GM19372 (cell line): ENCODE results near the gene CEP164.
"Not testable (repeated sequence)": the region's sequence is repeated elsewhere in the genome, so short reads cannot be mapped to it uniquely, and the experiment has no call there.

Source experiments
- ATAC-seq: cut with Tn5 transposase; IDR thresholded peaks from one replicate; pipeline ENCODE4 v1.9.1; 2021; ENCODE audit warnings: mild to moderate bottlenecking, low read depth, moderate library complexity; ENCODE audit not compliant: unreplicated experiment

The CEP164 gene

GRCh38 chr11:117392001-117392690 is 64.5 kb downstream of the CEP164 start:
- no peak for ATAC-seq

- ATAC-seq: no peak
Measured at GRCh38 chr11:117392979-117393378, 65.3 kb downstream of the CEP164 start.

GRCh38 chr11:117394221-117394925 is 66.7 kb downstream of the CEP164 start:
- ATAC-seq: no peak

- no peak for ATAC-seq
Measured at GRCh38 chr11:117395476-117395875, 67.8 kb downstream of the CEP164 start.

- no peak for ATAC-seq
Measured at GRCh38 chr11:117396970-117397369, 69.3 kb downstream of the CEP164 start.

GRCh38 chr11:117398618-117399017 is 71.0 kb downstream of the CEP164 start:
- not testable (repeated sequence) for ATAC-seq

- not testable (repeated sequence) for ATAC-seq
Measured at GRCh38 chr11:117399100-117399840, 71.6 kb downstream of the CEP164 start.

- ATAC-seq: not testable (repeated sequence)
Measured at GRCh38 chr11:117405898-117406297, 78.2 kb downstream of the CEP164 start.

- ATAC-seq: no peak
Measured at GRCh38 chr11:117407016-117407415, 79.4 kb downstream of the CEP164 start.

GRCh38 chr11:117408356-117408755 is 80.7 kb downstream of the CEP164 start:
- no peak for ATAC-seq

- no peak for ATAC-seq
Measured at GRCh38 chr11:117409511-117409910, 81.9 kb downstream of the CEP164 start.

GRCh38 chr11:117410238-117410637 is 82.6 kb downstream of the CEP164 start:
- no peak for ATAC-seq

GRCh38 chr11:117410861-117411710 is 83.4 kb downstream of the CEP164 start:
- no peak for ATAC-seq

GRCh38 chr11:117411736-117412135 is 84.1 kb downstream of the CEP164 start:
- ATAC-seq: no peak

- ATAC-seq: no peak
Measured at GRCh38 chr11:117412176-117412575, 84.5 kb downstream of the CEP164 start.

- no peak for ATAC-seq
Measured at GRCh38 chr11:117412653-117413275, 85.1 kb downstream of the CEP164 start.

GRCh38 chr11:117413616-117414015 is 86.0 kb downstream of the CEP164 start:
- ATAC-seq: no peak

- no peak for ATAC-seq
Measured at GRCh38 chr11:117414724-117415123, 87.1 kb downstream of the CEP164 start.

GRCh38 chr11:117415358-117415896 is 87.8 kb downstream of the CEP164 start:
- no peak for ATAC-seq

- ATAC-seq: no peak
Measured at GRCh38 chr11:117417342-117417741, 89.7 kb downstream of the CEP164 start.
